ENCODE measurements around the gene XDH. TPM values are rescaled to one million over a fixed set of nuclear protein-coding genes. Genes with fewer than 3 reads are reported as not detected.

The XDH gene
- polyA plus RNA-seq, 3 donors, result 0.12 to 0.47 (median 0.17) TPM

- DNase-seq (ENCODE audit: extremely low read depth in 1 of 11, low read depth in 9 of 11, low spot score in 4 of 11), result no peak
These were observed 36.2 kb downstream of the XDH start for GRCh38 chr2:31378389-31378788.

GRCh38 chr2:31373127-31373526 is 41.4 kb downstream of the XDH start:
- DNase-seq (ENCODE audit: extremely low read depth in 1 of 11, low read depth in 9 of 11, low spot score in 4 of 11), result no peak

GRCh38 chr2:31372097-31372496 is 42.4 kb downstream of the XDH start:
- no peak for DNase-seq (ENCODE audit: extremely low read depth in 1 of 11, low read depth in 9 of 11, low spot score in 4 of 11)

GRCh38 chr2:31371691-31372090 is 42.9 kb downstream of the XDH start:
- no peak for DNase-seq (ENCODE audit: extremely low read depth in 1 of 11, low read depth in 9 of 11, low spot score in 4 of 11)

- DNase-seq (ENCODE audit: extremely low read depth in 1 of 11, low read depth in 9 of 11, low spot score in 4 of 11), result no peak
These were observed 47.8 kb downstream of the XDH start for GRCh38 chr2:31366733-31367132.

- no peak for DNase-seq (ENCODE audit: extremely low read depth in 1 of 11, low read depth in 9 of 11, low spot score in 4 of 11)
These were observed 48.6 kb downstream of the XDH start for GRCh38 chr2:31365834-31366505.

- no peak for DNase-seq (ENCODE audit: extremely low read depth in 1 of 11, low read depth in 9 of 11, low spot score in 4 of 11)
These were observed 49.2 kb downstream of the XDH start for GRCh38 chr2:31365348-31365747.

GRCh38 chr2:31363956-31364750 is 50.4 kb downstream of the XDH start:
- DNase-seq (ENCODE audit: extremely low read depth in 1 of 11, low read depth in 9 of 11, low spot score in 4 of 11), result no peak

GRCh38 chr2:31362581-31362980 is 52.0 kb downstream of the XDH start:
- DNase-seq (ENCODE audit: extremely low read depth in 1 of 11, low read depth in 9 of 11, low spot score in 4 of 11), result no peak

GRCh38 chr2:31359229-31359628 is 55.3 kb downstream of the XDH start:
- no peak for DNase-seq (ENCODE audit: extremely low read depth in 1 of 11, low read depth in 9 of 11, low spot score in 4 of 11)

- no peak for DNase-seq (ENCODE audit: extremely low read depth in 1 of 11, low read depth in 9 of 11, low spot score in 4 of 11)
These were observed 59.7 kb downstream of the XDH start for GRCh38 chr2:31354837-31355236.

- DNase-seq (ENCODE audit: extremely low read depth in 1 of 11, low read depth in 9 of 11, low spot score in 4 of 11), result no peak
These were observed 61.4 kb downstream of the XDH start for GRCh38 chr2:31353179-31353578.

- no peak for DNase-seq (ENCODE audit: extremely low read depth in 1 of 11, low read depth in 9 of 11, low spot score in 4 of 11)
These were observed 64.9 kb downstream of the XDH start for GRCh38 chr2:31349684-31350083.

- no peak for DNase-seq (ENCODE audit: extremely low read depth in 1 of 11, low read depth in 9 of 11, low spot score in 4 of 11)
These were observed 65.4 kb downstream of the XDH start for GRCh38 chr2:31349160-31349559.

GRCh38 chr2:31348618-31349017 is 65.9 kb downstream of the XDH start:
- DNase-seq (ENCODE audit: extremely low read depth in 1 of 11, low read depth in 9 of 11, low spot score in 4 of 11), result no peak

- DNase-seq (ENCODE audit: extremely low read depth in 1 of 11, low read depth in 9 of 11, low spot score in 4 of 11), result no peak
These were observed 66.8 kb downstream of the XDH start for GRCh38 chr2:31347750-31348149.

- DNase-seq (ENCODE audit: extremely low read depth in 1 of 11, low read depth in 9 of 11, low spot score in 4 of 11), result no peak
These were observed 67.2 kb downstream of the XDH start for GRCh38 chr2:31347319-31347718.

GRCh38 chr2:31344447-31344846 is 70.1 kb downstream of the XDH start:
- DNase-seq (ENCODE audit: extremely low read depth in 1 of 11, low read depth in 9 of 11, low spot score in 4 of 11), result no peak

- DNase-seq (ENCODE audit: extremely low read depth in 1 of 11, low read depth in 9 of 11, low spot score in 4 of 11), result no peak
These were observed 73.2 kb downstream of the XDH start for GRCh38 chr2:31341351-31341750.

GRCh38 chr2:31339696-31340095 is 74.8 kb downstream of the XDH start:
- no peak for DNase-seq (ENCODE audit: extremely low read depth in 1 of 11, low read depth in 9 of 11, low spot score in 4 of 11)

GRCh38 chr2:31337860-31338259 is 76.7 kb downstream of the XDH start:
- no peak for DNase-seq (ENCODE audit: extremely low read depth in 1 of 11, low read depth in 9 of 11, low spot score in 4 of 11)
